B cell (primary cell): ENCODE results near the gene MED15. TPM values are rescaled to one million over a fixed set of nuclear protein-coding genes. Genes with fewer than 3 reads are reported as not detected.

ENCODE experiments used
- ATAC-seq: fragments of 200-7000 bp; cut with Tn5 transposase; one replicate; pipeline ENCODE4 v1.10.0; 2021; ENCODE audit warnings: low read depth, mild to moderate bottlenecking, moderate number of reproducible peaks, moderate library complexity
- CTCF ChIA-PET: fragments of 350-600 bp; sonication (Branson Sonifier 250); formaldehyde crosslinking; loops from one replicate; lab custom pipeline; 2021; ENCODE audit warnings: antibody characterized with exemption, inconsistent platforms; lab: Charles Lee
- POLR2A ChIA-PET: fragments of 350-600 bp; sonication (Branson Sonifier 250); formaldehyde crosslinking; loops from one replicate; lab custom pipeline; 2021; ENCODE audit warnings: antibody characterized with exemption; lab: Charles Lee
- DNase-seq: peaks from one replicate; pipeline ENCODE4 v3.0.0; 2013
- H2AFZ ChIP-seq: 2 replicates; pipeline ENCODE4 v1.6.1; 2012; ENCODE audit warnings: mild to moderate bottlenecking, low read depth, low read length; ENCODE audit not compliant: insufficient read depth, poor library complexity, severe bottlenecking
- H3K27ac ChIP-seq, 2 donors: 1 replicate in 1 of 2; 2 replicates in 1 of 2; pipeline ENCODE4 v1.5.1; 2012 to 2013; ENCODE audit warnings: low read length in 2 of 2, mild to moderate bottlenecking in 2 of 2, moderate library complexity in 1 of 2
- H3K27me3 ChIP-seq, 4 experiments: fragments of 200-600 bp in 1 of 4; sonication (generic) in 1 of 4; replicated peaks in 1 of 4; 1 replicate in 2 of 4; 2 replicates in 2 of 4; pipeline versions ENCODE4 v1.6.1 to v1.7.0; 2013 to 2016; ENCODE audit warnings: low read length in 3 of 4, mild to moderate bottlenecking in 2 of 4, mixed read lengths in 1 of 4, moderate library complexity in 1 of 4; ENCODE audit not compliant: insufficient read depth in 4 of 4, control insufficient read depth in 3 of 4; ENCODE audit errors: control extremely low read depth in 1 of 4
- H3K36me3 ChIP-seq, 2 experiments: replicated peaks in 1 of 2; 1 replicate in 1 of 2; 2 replicates in 1 of 2; pipeline versions ENCODE4 v1.6.1 to v1.7.1; 2013; ENCODE audit warnings: low read length in 1 of 2; ENCODE audit not compliant: insufficient read depth in 2 of 2, control insufficient read depth in 1 of 2; ENCODE audit errors: control extremely low read depth in 1 of 2, extremely low read depth in 1 of 2
- H3K4me1 ChIP-seq, 2 donors: fragments of 200-600 bp in 1 of 2; sonication (generic) in 1 of 2; 1 replicate in 1 of 2; 2 replicates in 1 of 2; pipeline versions ENCODE4 v1.5.1 to v1.6.1; 2013 to 2017; ENCODE audit warnings: low read length in 2 of 2; ENCODE audit not compliant: control insufficient read depth in 2 of 2, insufficient read depth in 2 of 2
- H3K4me2 ChIP-seq: replicated peaks from 2 replicates; pipeline ENCODE3; 2012; ENCODE audit warnings: mild to moderate bottlenecking, low read depth, low read length; ENCODE audit not compliant: poor library complexity, severe bottlenecking
- H3K4me3 ChIP-seq, 5 experiments: fragments of 200-600 bp in 1 of 5; sonication (generic) in 1 of 5; 1 replicate in 3 of 5; 2 replicates in 2 of 5; pipeline versions ENCODE4 v1.5.1 to v1.7.0; 2011 to 2016; ENCODE audit warnings: low read length in 4 of 5, mild to moderate bottlenecking in 4 of 5, low read depth in 2 of 5, control low read depth in 1 of 5, moderate library complexity in 1 of 5; ENCODE audit not compliant: insufficient read depth in 1 of 5; ENCODE audit errors: control extremely low read depth in 1 of 5, extremely low read depth in 1 of 5
- H3K79me2 ChIP-seq: fragments of 200-600 bp; sonication (generic); one replicate; pipeline ENCODE4 v1.6.0; 2016; ENCODE audit warnings: low read length; ENCODE audit not compliant: control insufficient read depth, insufficient read depth
- H3K9ac ChIP-seq: fragments of 200-600 bp; sonication (generic); 2 replicates; pipeline ENCODE4 v1.6.1; 2017; ENCODE audit warnings: mild to moderate bottlenecking, low read length, moderate library complexity
- H3K9me3 ChIP-seq, 3 donors: one replicate each; pipeline versions ENCODE4 v1.6.1 to v1.7.1; 2013; ENCODE audit warnings: low read length in 2 of 3; ENCODE audit not compliant: control insufficient read depth in 2 of 3, insufficient read depth in 1 of 3; ENCODE audit errors: control extremely low read depth in 1 of 3
- H4K20me1 ChIP-seq: 2 replicates; pipeline ENCODE4 v1.6.0; 2012; ENCODE audit warnings: mild to moderate bottlenecking, low read length; ENCODE audit not compliant: insufficient read depth, control insufficient read depth, poor library complexity, severe bottlenecking
- H3K27ac Mint-ChIP-seq: one replicate; pipeline ENCODE4 v1.8.0; 2021; ENCODE audit warnings: mixed read lengths
- H3K27me3 Mint-ChIP-seq: one replicate; pipeline ENCODE4 v1.8.0; 2021; ENCODE audit warnings: mixed read lengths
- H3K4me1 Mint-ChIP-seq: one replicate; pipeline ENCODE4 v1.8.0; 2021; ENCODE audit warnings: mixed read lengths
- H3K4me3 Mint-ChIP-seq: one replicate; pipeline ENCODE4 v1.8.0; 2021; ENCODE audit warnings: mixed read lengths
- H3K9me3 Mint-ChIP-seq: one replicate; pipeline ENCODE4 v1.8.0; 2022; ENCODE audit warnings: mixed read lengths; ENCODE audit not compliant: insufficient read depth
- EZH2 ChIP-seq: IDR thresholded peaks from 2 replicates; pipeline ENCODE4 v1.6.1; 2012; ENCODE audit warnings: borderline replicate concordance, low read depth, mild to moderate bottlenecking, moderate library complexity, low read length; ENCODE audit not compliant: insufficient read depth, poor library complexity, severe bottlenecking
- WGBS: methylation state at CpG from one replicate; pipeline ENCODE4 v1.1.5; 2013; ENCODE audit warnings: missing lambda C conversion rate; ENCODE audit not compliant: insufficient coverage; 5-methylcytosine and 5-hydroxymethylcytosine counted together
- intact Hi-C: fragments of 100-400 bp; cut with micrococcal nuclease; formaldehyde crosslinking; loops from one replicate; pipeline ENCODE4 v1.10.0; 2022
- polyA plus RNA-seq: library from polyadenylated mRNA; depleted of rRNA; stranded (reverse); fragments of >200 nt; gene quantifications from 2 replicates; pipeline ENCODE4 v1.2.3, GENCODE V29; 2012
- total RNA-seq, 2 donors: library from RNA; stranded (reverse); fragments of 120-200 nt in 1 of 2; gene quantifications; 1 replicate in 1 of 2; 2 replicates in 1 of 2; pipeline versions ENCODE4 v1.2.3 to v1.2.4, GENCODE V29; 2013 to 2022
- TF ChIP-seq, protein P1 (sequence below): fragments of 200-600 bp; IDR thresholded peaks from one replicate; pipeline ENCODE4 v1.8.0; 2022; ENCODE audit warnings: antibody characterized with exemption, mild to moderate bottlenecking

MED15 gene
- total and polyA plus RNA-seq, 2 donors (not counting 1 experiment from before 2014, with no cell fraction given) = 109 to 134 TPM

DNA sequence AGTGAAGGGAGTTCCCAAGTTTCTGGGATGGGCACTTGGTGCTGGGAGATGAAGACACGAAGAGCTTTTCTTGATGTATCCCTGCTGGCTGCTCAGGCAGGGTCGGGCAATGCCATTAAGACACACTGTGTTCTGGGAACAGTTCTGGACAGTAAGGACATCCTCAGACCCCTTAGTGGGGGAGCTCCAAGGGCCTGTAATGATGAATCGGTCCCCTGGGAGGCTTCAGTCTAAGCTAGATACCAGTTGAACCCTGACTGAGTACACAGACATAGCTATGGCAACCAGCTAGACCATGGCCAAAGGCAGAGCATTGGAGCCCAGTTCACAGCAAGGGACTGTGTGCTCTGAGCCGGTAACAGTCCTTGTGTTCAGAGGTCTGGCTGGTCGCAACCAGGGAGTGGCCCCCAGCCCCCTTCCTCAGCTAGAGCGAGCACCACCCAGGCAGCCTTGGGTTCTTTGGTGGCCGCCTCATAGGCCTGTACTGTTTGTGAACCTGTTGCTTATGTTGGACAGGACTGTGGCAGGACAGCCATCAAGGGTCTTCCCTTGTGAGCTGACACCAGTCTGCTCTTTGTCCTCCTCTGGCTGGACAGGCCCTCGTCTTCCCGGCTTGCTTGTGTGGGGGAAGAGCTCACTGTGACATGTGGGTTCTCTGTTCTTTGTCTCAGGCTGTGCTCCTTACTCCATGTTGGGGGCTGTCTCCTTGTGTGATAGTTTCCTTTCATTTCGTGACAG, 25.0 kb downstream of the MED15 start:
- Mint-ChIP-seq H3K4me3 (no peak overlapping the region), H3K9me3 (no peaks in the 10 kb centered on the region), H3K4me1 (peaks cover 16% of the 10 kb centered on the region), H3K27ac (no peak overlapping the region), H3K27me3 (no peaks in the 10 kb centered on the region)
- Histone ChIP-seq H3K9me3 (no peaks in the 10 kb centered on the region), H3K4me1 (no peaks in the 10 kb centered on the region), H3K27ac (no peak overlapping the region), H3K27me3 (no peaks in the 10 kb centered on the region), H3K4me3 (no peak overlapping the region), H3K4me2 (no peak overlapping the region), H4K20me1 (peaks cover 93% of the 10 kb centered on the region), H2AFZ (no peak overlapping the region), H3K36me3 (peaks cover 4 to 44% of the 10 kb centered on the region in 2 experiments), H3K79me2 (peaks cover 99% of the 10 kb centered on the region), H3K9ac (no peak overlapping the region)
- TF ChIP-seq, protein P1, sequence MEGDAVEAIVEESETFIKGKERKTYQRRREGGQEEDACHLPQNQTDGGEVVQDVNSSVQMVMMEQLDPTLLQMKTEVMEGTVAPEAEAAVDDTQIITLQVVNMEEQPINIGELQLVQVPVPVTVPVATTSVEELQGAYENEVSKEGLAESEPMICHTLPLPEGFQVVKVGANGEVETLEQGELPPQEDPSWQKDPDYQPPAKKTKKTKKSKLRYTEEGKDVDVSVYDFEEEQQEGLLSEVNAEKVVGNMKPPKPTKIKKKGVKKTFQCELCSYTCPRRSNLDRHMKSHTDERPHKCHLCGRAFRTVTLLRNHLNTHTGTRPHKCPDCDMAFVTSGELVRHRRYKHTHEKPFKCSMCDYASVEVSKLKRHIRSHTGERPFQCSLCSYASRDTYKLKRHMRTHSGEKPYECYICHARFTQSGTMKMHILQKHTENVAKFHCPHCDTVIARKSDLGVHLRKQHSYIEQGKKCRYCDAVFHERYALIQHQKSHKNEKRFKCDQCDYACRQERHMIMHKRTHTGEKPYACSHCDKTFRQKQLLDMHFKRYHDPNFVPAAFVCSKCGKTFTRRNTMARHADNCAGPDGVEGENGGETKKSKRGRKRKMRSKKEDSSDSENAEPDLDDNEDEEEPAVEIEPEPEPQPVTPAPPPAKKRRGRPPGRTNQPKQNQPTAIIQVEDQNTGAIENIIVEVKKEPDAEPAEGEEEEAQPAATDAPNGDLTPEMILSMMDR = no peak
- TF ChIP-seq EZH2 = no peak
- WGBS = 98% methylated on average over 10 of the region's 10 CpGs
- ChIA-PET POLR2A (no interaction called here), CTCF (no interaction called here)
- DNase-seq (no peak), ATAC-seq (no peak)
- intact Hi-C loops = no loop called here

DNA sequence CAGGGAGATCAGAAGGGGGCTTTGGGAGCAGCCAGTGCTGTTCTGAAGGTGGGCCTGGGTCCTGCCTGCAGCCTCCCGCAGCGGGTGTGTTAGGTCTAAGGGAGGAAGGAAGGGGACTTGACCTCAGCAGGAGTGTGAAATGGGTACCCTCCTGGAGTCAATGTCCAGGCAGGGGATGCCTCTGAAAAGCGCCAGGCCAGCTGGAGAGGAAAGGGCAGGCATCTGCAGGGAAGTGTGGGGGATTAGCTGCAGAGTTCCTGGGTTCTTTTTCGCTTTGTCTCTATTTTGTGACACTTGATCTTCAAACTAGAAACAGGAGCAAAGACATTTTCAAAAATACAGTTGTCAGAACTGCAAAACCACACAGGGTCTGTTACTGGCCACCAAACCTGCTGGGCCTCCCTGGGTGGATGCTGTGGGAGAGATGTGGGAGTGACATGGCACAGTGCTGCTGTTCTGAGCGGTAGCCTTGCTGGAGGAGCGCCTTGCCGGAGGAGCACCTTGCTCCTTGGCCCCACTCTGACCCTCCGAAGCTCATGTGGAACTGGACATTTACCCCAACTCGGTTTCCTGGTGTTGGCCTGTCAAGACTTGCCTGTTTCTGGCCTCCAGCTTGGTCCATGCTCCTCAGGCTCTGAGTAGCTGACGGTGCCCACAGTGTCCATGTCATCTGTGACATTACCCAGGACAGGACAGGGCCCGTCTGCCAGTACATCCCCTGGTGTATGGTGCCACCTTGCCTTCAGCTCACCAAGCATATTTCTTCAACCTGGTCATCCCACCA, 25.9 kb downstream of the MED15 start:
- H3K4me1 ChIP-seq = no peaks in the 10 kb centered on the region
- Mint-ChIP-seq H3K4me1 (peaks cover 16% of the 10 kb centered on the region), H3K27ac (no peak overlapping the region), H3K4me3 (no peak overlapping the region), H3K9me3 (no peaks in the 10 kb centered on the region), H3K27me3 (no peaks in the 10 kb centered on the region)
- ChIA-PET POLR2A (no interaction called here), CTCF (interaction anchor here (1.0 kb wide), 1 partner anchor 115 kb away, joined by 3 read pairs; no protein-coding TSS in a partner anchor)
- TF ChIP-seq, protein P1 = no peak
- no peak for TF ChIP-seq EZH2
- H3K36me3 ChIP-seq = peaks cover 5 to 48% of the 10 kb centered on the region in 2 experiments
- H3K9ac ChIP-seq = no peak overlapping the region
- no peak overlapping the region for H3K4me3 ChIP-seq
- no peak overlapping the region for H3K4me2 ChIP-seq
- WGBS = 96% methylated on average over 10 of the region's 11 CpGs
- peaks cover 99% of the 10 kb centered on the region for H3K79me2 ChIP-seq
- no peaks in the 10 kb centered on the region for H3K9me3 ChIP-seq
- no peaks in the 10 kb centered on the region for H3K27me3 ChIP-seq
- no peak for DNase-seq
- peaks cover 93% of the 10 kb centered on the region for H4K20me1 ChIP-seq
- H3K27ac ChIP-seq = no peak overlapping the region
- intact Hi-C loops = no loop called here
- no peak for ATAC-seq
- H2AFZ ChIP-seq = no peak overlapping the region
